ENCODE results near the gene OTULINL. TPM values are rescaled to one million over a fixed set of nuclear protein-coding genes. Genes with fewer than 3 reads are reported as not detected.

The OTULINL gene
- total RNA-seq, 1 experiment from 2014 or later: 0.34 TPM

DNA sequence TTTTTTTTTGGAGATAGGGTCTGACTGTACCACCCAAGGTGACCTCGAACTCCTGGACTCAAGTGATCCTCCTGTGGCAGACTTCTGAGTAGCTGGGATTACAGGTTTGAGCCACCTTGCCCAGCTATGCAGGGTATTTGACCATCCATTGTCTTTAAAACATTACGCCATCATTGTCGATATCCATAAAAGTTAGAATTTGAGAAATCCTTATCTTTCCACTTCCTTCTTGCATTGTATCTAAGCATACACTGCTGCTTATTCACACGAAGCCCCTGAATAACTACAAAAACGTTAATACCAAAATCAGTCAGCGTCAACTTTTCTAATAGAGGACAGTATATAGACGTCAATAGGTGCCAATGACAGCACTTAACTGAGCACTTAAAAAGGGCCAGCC is 5.4 kb upstream of the OTULINL start:
- DNase-seq (ENCODE audit: low read depth): no peak

DNA sequence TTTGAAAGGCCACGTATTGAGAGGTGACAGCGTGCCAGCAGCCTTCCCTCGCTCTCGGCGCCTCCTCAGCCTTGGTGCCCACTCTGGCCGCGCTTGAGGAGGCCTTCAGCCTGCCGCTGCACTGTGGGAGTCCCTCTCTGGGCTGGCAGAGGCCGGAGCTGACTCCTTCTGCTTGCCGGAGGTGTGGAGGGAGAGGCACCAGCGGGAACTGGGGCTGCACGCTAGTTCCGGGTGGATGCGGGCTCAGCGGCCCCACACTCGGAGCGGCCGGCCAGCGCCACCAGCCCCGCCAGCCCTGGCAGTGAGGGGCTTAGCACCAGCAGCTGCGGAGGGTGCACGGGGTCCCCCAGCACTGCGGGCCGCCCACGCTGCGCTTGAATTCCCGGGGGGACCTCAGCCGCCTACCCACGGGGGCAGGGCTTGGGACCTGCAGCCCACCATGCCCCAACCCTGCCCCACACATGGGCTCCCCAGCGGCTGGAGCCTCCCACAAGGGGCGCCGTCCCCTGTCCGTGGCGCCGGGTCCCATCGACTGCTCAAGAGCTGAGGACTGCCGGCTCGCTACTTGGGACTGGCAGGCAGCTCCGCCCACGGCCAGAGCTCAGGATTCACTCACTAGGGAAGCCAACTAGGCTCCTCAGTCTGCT is 4.4 kb upstream of the OTULINL start:
- DNase-seq (ENCODE audit: low read depth): no peak

- DNase-seq (ENCODE audit: low read depth): no peak
Measured at GRCh38 chr5:14577971-14578370, 3.6 kb upstream of the OTULINL start.

GRCh38 chr5:14579246-14579645 is 2.3 kb upstream of the OTULINL start:
- no peak for DNase-seq (ENCODE audit: low read depth)

DNA sequence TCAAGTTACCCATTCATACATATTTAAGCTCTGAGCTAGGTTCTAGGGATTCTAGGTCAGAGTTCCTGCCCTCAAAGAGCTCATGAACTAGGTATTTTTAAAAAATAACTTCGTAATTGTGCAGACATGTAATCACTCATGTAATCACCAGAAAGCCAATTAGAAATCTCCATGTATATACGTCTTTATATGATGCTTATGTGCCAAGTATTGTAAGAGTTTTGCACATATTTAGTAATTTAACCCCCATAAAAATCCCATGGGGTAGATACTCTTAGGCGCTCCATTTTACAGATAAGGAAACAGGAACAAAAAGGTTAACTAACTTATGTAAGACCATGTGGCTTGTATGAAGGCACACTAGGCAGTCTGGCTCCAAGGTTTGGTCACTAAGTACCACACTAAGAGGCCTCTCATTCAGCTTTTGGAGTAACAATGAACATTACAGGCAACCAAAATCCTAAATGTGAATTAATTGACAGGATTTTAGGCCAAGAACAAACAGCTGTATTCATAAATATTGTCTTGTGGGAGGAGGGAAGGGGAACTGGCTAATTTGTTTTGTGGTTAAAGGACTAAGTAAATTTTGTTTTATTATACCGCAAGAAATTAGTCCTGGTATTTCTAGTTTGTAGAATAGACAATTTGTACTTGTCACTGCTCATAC is 1.7 kb upstream of the OTULINL start:
- DNase-seq (ENCODE audit: low read depth): no peak

DNA sequence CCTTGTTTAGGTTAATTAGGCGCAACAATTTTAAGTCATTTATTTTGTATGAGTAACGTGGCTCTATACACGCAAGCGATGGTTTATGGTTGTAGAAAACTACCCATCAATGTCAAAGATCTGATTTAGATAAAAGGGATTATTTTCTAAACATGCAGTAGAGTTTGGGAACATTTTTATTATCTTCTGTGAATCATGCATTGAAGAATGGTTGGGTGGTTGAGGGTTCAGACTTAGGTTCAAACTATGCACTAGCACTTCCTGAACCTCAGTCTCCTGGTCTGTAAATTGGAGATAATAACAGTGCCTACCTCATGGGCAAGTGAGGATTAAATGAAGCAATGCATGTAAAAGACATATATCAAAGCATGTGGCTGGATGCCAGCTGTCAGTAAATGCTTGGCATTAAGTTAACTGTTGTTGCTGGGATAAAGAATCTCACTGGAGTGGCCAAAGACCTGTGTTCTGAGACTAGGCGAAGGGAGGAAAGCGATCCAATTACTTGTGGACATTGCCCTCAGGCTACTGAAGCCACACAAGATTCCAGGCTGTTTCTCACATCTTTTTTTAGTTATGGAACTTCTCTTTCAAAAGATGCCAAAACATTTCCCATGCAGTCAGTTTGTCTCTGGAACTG is 1.1 kb upstream of the OTULINL start:
- DNase-seq (ENCODE audit: low read depth): no peak

GRCh38 chr5:14581891-14582796 is 552 bp downstream of the OTULINL start:
- DNase-seq (ENCODE audit: low read depth): no peak

GRCh38 chr5:14582797-14583137 is 1.2 kb downstream of the OTULINL start:
- no peak for DNase-seq (ENCODE audit: low read depth)

DNA sequence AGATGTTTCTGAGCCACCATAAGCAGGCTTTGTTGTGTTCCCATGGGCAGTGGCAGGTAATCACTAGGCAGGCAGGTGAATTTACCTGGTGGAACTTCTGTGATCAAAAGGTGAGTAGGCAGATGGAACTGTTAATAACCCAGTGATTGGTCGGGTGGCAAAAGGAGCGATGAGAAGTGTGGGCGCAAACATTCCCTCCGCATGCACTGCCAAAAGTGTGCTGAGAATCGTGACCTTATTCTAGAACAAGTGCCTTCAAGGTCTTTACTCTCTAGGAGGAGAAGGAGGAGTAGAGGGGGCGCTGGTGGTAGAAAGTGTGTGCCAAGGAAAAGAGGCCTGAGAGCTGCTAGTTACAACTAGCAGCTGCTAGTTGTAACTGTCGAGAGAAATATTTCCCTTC is 3.3 kb downstream of the OTULINL start:
- DNase-seq (ENCODE audit: low read depth): no peak

DNA sequence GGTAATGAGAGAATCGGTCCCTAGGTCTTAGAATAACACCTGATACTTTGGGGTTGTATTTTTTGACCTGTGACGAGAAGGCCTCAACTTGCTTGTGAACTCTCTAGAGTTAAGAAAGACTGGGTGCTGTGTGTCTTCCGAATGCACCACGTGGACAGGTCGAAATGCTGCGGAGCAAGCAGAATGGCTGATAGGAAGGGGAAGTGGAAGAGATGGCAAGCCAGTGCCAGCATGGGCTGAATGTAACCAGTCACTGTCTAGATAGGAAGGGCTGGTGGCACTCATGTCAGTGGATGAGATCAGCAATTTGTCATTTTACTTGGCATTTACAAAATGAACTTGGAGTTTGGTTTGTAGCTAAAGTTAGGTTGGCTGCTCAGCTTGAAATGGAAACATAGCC is 5.6 kb downstream of the OTULINL start:
- no peak for DNase-seq (ENCODE audit: low read depth)

DNA sequence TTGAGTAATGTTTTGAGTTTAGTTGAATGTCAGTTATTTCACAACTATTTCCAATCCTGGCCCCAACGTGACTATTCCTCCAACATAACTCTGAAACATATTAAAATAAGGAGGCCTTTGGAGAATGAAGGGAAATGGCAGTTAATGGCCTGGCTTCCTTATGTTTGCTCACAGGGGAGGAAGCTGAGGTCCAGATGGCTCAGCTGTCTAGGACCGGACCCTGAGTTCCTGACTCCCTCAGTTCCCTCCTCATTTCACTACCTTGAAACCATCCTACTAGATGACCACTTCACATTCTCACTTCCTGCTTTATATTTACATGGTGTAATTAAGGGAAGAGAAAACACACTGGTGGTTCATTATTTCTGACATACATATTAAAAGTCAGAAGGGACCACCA is 6.6 kb downstream of the OTULINL start:
- DNase-seq (ENCODE audit: low read depth): no peak

- no peak for DNase-seq (ENCODE audit: low read depth)
Measured at GRCh38 chr5:14588758-14589543, 7.4 kb downstream of the OTULINL start.

DNA sequence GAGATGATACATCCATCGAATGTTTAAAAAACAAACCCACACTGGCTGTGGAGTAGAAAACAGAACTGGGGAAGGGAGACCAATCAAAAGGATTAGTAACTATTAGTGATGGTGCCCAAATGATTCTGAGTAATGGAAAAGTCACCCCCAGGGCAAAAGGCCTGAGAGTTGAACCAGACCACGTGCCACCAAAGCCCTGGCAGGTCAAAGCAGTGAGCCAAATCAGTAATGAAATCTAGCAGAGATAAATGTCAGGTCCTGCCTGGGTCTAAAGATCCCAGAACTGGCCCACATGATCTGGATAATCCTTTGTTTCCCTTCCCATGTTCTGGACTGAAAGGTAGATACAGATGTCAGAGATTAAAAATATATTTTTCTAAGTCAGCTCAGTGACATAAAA is 9.4 kb downstream of the OTULINL start:
- DNase-seq (ENCODE audit: low read depth): no peak

GRCh38 chr5:14591548-14591947 is 10.0 kb downstream of the OTULINL start:
- DNase-seq (ENCODE audit: low read depth): peak; percentile 56

GRCh38 chr5:14593326-14594021 is 11.9 kb downstream of the OTULINL start:
- no peak for DNase-seq (ENCODE audit: low read depth)

- no peak for DNase-seq (ENCODE audit: low read depth)
Measured at GRCh38 chr5:14594378-14595074, 12.9 kb downstream of the OTULINL start.

GRCh38 chr5:14595189-14595588 is 13.6 kb downstream of the OTULINL start:
- DNase-seq (ENCODE audit: low read depth): no peak

GRCh38 chr5:14595891-14596290 is 14.3 kb downstream of the OTULINL start:
- no peak for DNase-seq (ENCODE audit: low read depth)

- DNase-seq (ENCODE audit: low read depth): no peak
Measured at GRCh38 chr5:14597080-14597479, 15.5 kb downstream of the OTULINL start.

DNA sequence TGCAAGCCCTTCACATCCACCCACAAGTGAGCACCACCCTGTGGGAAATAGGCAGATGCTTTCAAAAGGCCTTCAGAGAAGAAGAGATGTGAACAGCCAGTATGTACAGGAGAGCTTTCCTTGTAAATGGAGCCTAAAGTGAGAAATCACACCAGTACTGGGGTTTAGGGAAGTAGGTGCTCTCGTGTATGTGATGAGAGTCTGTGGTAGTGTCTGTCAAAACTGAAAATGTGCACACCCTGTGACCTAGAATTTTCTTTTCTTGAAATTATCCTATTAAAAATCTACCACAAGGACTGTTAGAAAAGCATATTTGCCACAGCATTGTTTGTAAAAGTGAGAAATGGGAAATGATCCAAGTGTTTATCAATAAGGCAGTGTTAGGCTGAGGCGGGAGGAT is 16.6 kb downstream of the OTULINL start:
- DNase-seq (ENCODE audit: low read depth): no peak
